B cell (primary cell): Measurements from ENCODE around the gene CXCL13. TPM values are rescaled to one million over a fixed set of nuclear protein-coding genes. Genes with fewer than 3 reads are reported as not detected.

Experiments used
- ATAC-seq: fragments of 200-7000 bp; cut with Tn5 transposase; one replicate; pipeline ENCODE4 v1.10.0; 2021; ENCODE audit warnings: low read depth, mild to moderate bottlenecking, moderate number of reproducible peaks, moderate library complexity
- CTCF ChIA-PET: fragments of 350-600 bp; sonication (Branson Sonifier 250); formaldehyde crosslinking; loops from one replicate; lab custom pipeline; 2021; ENCODE audit warnings: antibody characterized with exemption, inconsistent platforms; lab: Charles Lee
- POLR2A ChIA-PET: fragments of 350-600 bp; sonication (Branson Sonifier 250); formaldehyde crosslinking; loops from one replicate; lab custom pipeline; 2021; ENCODE audit warnings: antibody characterized with exemption; lab: Charles Lee
- DNase-seq: peaks from one replicate; pipeline ENCODE4 v3.0.0; 2013
- H2AFZ ChIP-seq: 2 replicates; pipeline ENCODE4 v1.6.1; 2012; ENCODE audit warnings: mild to moderate bottlenecking, low read depth, low read length; ENCODE audit not compliant: insufficient read depth, poor library complexity, severe bottlenecking
- H3K27ac ChIP-seq, 2 donors: 1 replicate in 1 of 2; 2 replicates in 1 of 2; pipeline ENCODE4 v1.5.1; 2012 to 2013; ENCODE audit warnings: low read length in 2 of 2, mild to moderate bottlenecking in 2 of 2, moderate library complexity in 1 of 2
- H3K27me3 ChIP-seq, 4 experiments: fragments of 200-600 bp in 1 of 4; sonication (generic) in 1 of 4; replicated peaks in 1 of 4; 1 replicate in 2 of 4; 2 replicates in 2 of 4; pipeline versions ENCODE4 v1.6.1 to v1.7.0; 2013 to 2016; ENCODE audit warnings: low read length in 3 of 4, mild to moderate bottlenecking in 2 of 4, mixed read lengths in 1 of 4, moderate library complexity in 1 of 4; ENCODE audit not compliant: insufficient read depth in 4 of 4, control insufficient read depth in 3 of 4; ENCODE audit errors: control extremely low read depth in 1 of 4
- H3K36me3 ChIP-seq, 2 experiments: replicated peaks in 1 of 2; 1 replicate in 1 of 2; 2 replicates in 1 of 2; pipeline versions ENCODE4 v1.6.1 to v1.7.1; 2013; ENCODE audit warnings: low read length in 1 of 2; ENCODE audit not compliant: insufficient read depth in 2 of 2, control insufficient read depth in 1 of 2; ENCODE audit errors: control extremely low read depth in 1 of 2, extremely low read depth in 1 of 2
- H3K4me1 ChIP-seq, 2 donors: fragments of 200-600 bp in 1 of 2; sonication (generic) in 1 of 2; 1 replicate in 1 of 2; 2 replicates in 1 of 2; pipeline versions ENCODE4 v1.5.1 to v1.6.1; 2013 to 2017; ENCODE audit warnings: low read length in 2 of 2; ENCODE audit not compliant: control insufficient read depth in 2 of 2, insufficient read depth in 2 of 2
- H3K4me2 ChIP-seq: replicated peaks from 2 replicates; pipeline ENCODE3; 2012; ENCODE audit warnings: mild to moderate bottlenecking, low read depth, low read length; ENCODE audit not compliant: poor library complexity, severe bottlenecking
- H3K4me3 ChIP-seq, 5 experiments: fragments of 200-600 bp in 1 of 5; sonication (generic) in 1 of 5; 1 replicate in 3 of 5; 2 replicates in 2 of 5; pipeline versions ENCODE4 v1.5.1 to v1.7.0; 2011 to 2016; ENCODE audit warnings: low read length in 4 of 5, mild to moderate bottlenecking in 4 of 5, low read depth in 2 of 5, control low read depth in 1 of 5, moderate library complexity in 1 of 5; ENCODE audit not compliant: insufficient read depth in 1 of 5; ENCODE audit errors: control extremely low read depth in 1 of 5, extremely low read depth in 1 of 5
- H3K79me2 ChIP-seq: fragments of 200-600 bp; sonication (generic); one replicate; pipeline ENCODE4 v1.6.0; 2016; ENCODE audit warnings: low read length; ENCODE audit not compliant: control insufficient read depth, insufficient read depth
- H3K9ac ChIP-seq: fragments of 200-600 bp; sonication (generic); 2 replicates; pipeline ENCODE4 v1.6.1; 2017; ENCODE audit warnings: mild to moderate bottlenecking, low read length, moderate library complexity
- H3K9me3 ChIP-seq, 3 donors: one replicate each; pipeline versions ENCODE4 v1.6.1 to v1.7.1; 2013; ENCODE audit warnings: low read length in 2 of 3; ENCODE audit not compliant: control insufficient read depth in 2 of 3, insufficient read depth in 1 of 3; ENCODE audit errors: control extremely low read depth in 1 of 3
- H4K20me1 ChIP-seq: 2 replicates; pipeline ENCODE4 v1.6.0; 2012; ENCODE audit warnings: mild to moderate bottlenecking, low read length; ENCODE audit not compliant: insufficient read depth, control insufficient read depth, poor library complexity, severe bottlenecking
- H3K27ac Mint-ChIP-seq: one replicate; pipeline ENCODE4 v1.8.0; 2021; ENCODE audit warnings: mixed read lengths
- H3K27me3 Mint-ChIP-seq: one replicate; pipeline ENCODE4 v1.8.0; 2021; ENCODE audit warnings: mixed read lengths
- H3K4me1 Mint-ChIP-seq: one replicate; pipeline ENCODE4 v1.8.0; 2021; ENCODE audit warnings: mixed read lengths
- H3K4me3 Mint-ChIP-seq: one replicate; pipeline ENCODE4 v1.8.0; 2021; ENCODE audit warnings: mixed read lengths
- H3K9me3 Mint-ChIP-seq: one replicate; pipeline ENCODE4 v1.8.0; 2022; ENCODE audit warnings: mixed read lengths; ENCODE audit not compliant: insufficient read depth
- CTCF ChIP-seq: fragments of 200-600 bp; IDR thresholded peaks from one replicate; pipeline ENCODE4 v1.8.0; 2022; ENCODE audit warnings: antibody characterized with exemption, mild to moderate bottlenecking
- EZH2 ChIP-seq: IDR thresholded peaks from 2 replicates; pipeline ENCODE4 v1.6.1; 2012; ENCODE audit warnings: borderline replicate concordance, low read depth, mild to moderate bottlenecking, moderate library complexity, low read length; ENCODE audit not compliant: insufficient read depth, poor library complexity, severe bottlenecking
- WGBS: methylation state at CpG from one replicate; pipeline ENCODE4 v1.1.5; 2013; ENCODE audit warnings: missing lambda C conversion rate; ENCODE audit not compliant: insufficient coverage; 5-methylcytosine and 5-hydroxymethylcytosine counted together
- intact Hi-C: fragments of 100-400 bp; cut with micrococcal nuclease; formaldehyde crosslinking; loops from one replicate; pipeline ENCODE4 v1.10.0; 2022
- polyA plus RNA-seq: library from polyadenylated mRNA; depleted of rRNA; stranded (reverse); fragments of >200 nt; gene quantifications from 2 replicates; pipeline ENCODE4 v1.2.3, GENCODE V29; 2012
- total RNA-seq, 2 donors: library from RNA; stranded (reverse); fragments of 120-200 nt in 1 of 2; gene quantifications; 1 replicate in 1 of 2; 2 replicates in 1 of 2; pipeline versions ENCODE4 v1.2.3 to v1.2.4, GENCODE V29; 2013 to 2022

CXCL13 gene
- total and polyA plus RNA-seq, 2 donors (not counting 1 experiment from before 2014, with no cell fraction given), result not detected

DNA sequence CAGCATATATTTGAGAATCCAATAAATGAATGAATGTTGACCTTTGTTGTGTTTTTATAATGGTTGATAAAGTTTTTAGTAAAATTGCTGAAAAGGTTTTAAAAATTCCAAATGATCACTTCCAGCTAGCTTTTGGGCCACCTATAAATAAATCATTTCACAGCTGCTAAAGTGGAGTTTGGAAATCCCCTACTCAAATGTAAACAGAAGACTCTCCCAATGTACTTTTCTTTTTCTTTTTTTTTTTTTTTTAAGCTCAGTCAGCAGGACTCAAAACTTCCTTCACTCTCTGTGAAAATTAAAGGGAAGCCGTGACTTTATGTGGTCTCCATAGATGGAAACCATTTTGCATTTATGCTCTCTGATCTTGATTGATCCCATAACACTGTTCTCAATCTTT is 45.2 kb downstream of the CXCL13 start:
- peaks cover 7% of the 10 kb centered on the region for H3K27me3 Mint-ChIP-seq
- Histone ChIP-seq H3K27me3 (no peaks in the 10 kb centered on the region), H4K20me1 (no peaks in the 10 kb centered on the region), H3K9ac (no peak overlapping the region), H3K9me3 (peaks cover 0 to 10% (median 0%) of the 10 kb centered on the region in 3 donors), H3K4me1 (peaks cover 5 to 6% of the 10 kb centered on the region in 2 donors), H3K27ac (no peak overlapping the region), H3K79me2 (no peaks in the 10 kb centered on the region), H3K4me2 (no peak overlapping the region), H2AFZ (no peak overlapping the region), H3K4me3 (no peak overlapping the region), H3K36me3 (no peaks in the 10 kb centered on the region)
- CTCF ChIA-PET, result interaction anchor here (1.2 kb wide), 1 partner anchor 50 kb away, joined by 3 read pairs; no protein-coding TSS in a partner anchor
- no peak overlapping the region for H3K27ac Mint-ChIP-seq
- H3K4me3 Mint-ChIP-seq, result no peak overlapping the region
- H3K4me1 Mint-ChIP-seq, result peaks cover 9% of the 10 kb centered on the region
- ATAC-seq (no peak), DNase-seq (no peak)
- peaks cover 5% of the 10 kb centered on the region for H3K9me3 Mint-ChIP-seq
- POLR2A ChIA-PET, result no interaction called here
- intact Hi-C loops, result no loop called here
- no CpG with 5 or more reads among the region's 1 CpG for WGBS
- no peak for TF ChIP-seq CTCF
- no peak for TF ChIP-seq EZH2

GRCh38 chr4:77651820-77652219 is 46.2 kb downstream of the CXCL13 start:
- H3K27ac ChIP-seq, result no peak overlapping the region
- ChIA-PET CTCF (no interaction called here), POLR2A (no interaction called here)
- TF ChIP-seq EZH2 (no peak), CTCF (no peak)
- H3K9ac ChIP-seq, result no peak overlapping the region
- H3K9me3 Mint-ChIP-seq, result peaks cover under 1% of the 10 kb centered on the region
- no peaks in the 10 kb centered on the region for H4K20me1 ChIP-seq
- H3K4me1 Mint-ChIP-seq, result peaks cover 9% of the 10 kb centered on the region
- DNase-seq (no peak), ATAC-seq (no peak)
- intact Hi-C loops, result no loop called here
- H3K27me3 ChIP-seq, result no peaks in the 10 kb centered on the region
- H2AFZ ChIP-seq, result no peak overlapping the region
- H3K79me2 ChIP-seq, result no peaks in the 10 kb centered on the region
- H3K9me3 ChIP-seq, result peaks cover 0 to 10% (median 0%) of the 10 kb centered on the region in 3 donors
- H3K36me3 ChIP-seq, result no peaks in the 10 kb centered on the region
- H3K27ac Mint-ChIP-seq, result no peak overlapping the region
- no peak overlapping the region for H3K4me3 Mint-ChIP-seq
- H3K4me1 ChIP-seq, result peaks cover 5 to 6% of the 10 kb centered on the region in 2 donors
- no peak overlapping the region for H3K4me3 ChIP-seq
- H3K4me2 ChIP-seq, result no peak overlapping the region
- peaks cover 14% of the 10 kb centered on the region for H3K27me3 Mint-ChIP-seq
